ENCODE data around the gene RAB25.

The RAB25 gene

DNA sequence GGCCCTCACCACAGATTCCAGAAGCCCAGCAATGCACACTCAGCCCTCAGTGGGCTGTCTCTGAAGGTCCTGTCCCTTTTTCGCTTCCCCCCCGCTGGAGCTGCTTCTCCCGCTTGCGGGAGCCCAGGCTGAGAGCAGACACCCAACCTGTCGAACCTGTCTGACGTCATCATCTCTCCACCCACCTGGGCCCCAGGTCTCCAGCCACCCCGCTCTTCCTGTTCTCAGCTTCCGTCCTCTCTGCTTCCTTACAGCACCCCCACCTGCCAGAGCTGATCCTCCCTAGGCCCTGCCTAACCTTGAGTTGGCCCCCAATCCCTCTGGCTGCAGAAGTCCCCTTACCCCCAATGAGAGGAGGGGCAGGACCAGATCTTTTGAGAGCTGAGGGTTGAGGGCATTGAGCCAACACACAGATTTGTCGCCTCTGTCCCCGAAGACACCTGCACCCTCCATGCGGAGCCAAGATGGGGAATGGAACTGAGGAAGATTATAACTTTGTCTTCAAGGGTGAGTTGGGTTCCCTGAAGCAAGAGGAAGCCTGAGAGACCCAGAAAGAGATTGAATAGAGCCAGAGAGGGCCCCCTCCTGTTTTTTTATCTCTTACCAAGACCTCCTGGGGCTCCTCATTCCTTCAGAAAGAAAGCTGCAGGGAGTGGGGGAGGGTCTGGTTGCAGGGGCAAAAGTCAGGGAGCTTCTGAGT is at the start of gene RAB25:
TSS of gene RAB25 (plus strand) at position 224 of the 700 bp plus-strand sequence. CDS start at position 465, 241 bp downstream.
- no peaks in the 10 kb centered on the region; the same call in 1 of the 2 replicates for H3K27me3 ChIP-seq (ENCODE audit: control insufficient read depth, insufficient read depth, low read length)
- peaks cover 19% of the 10 kb centered on the region for H3K36me3 ChIP-seq (ENCODE audit: control insufficient read depth, insufficient read depth, low read length)
- H3K9me3 ChIP-seq (ENCODE audit: control insufficient read depth, insufficient read depth, low read length), result no peaks in the 10 kb centered on the region
- peak within 1 kb of the TSS; percentile 57 for H3K9ac ChIP-seq (ENCODE audit: low read depth, low read length)
- H3K4me1 ChIP-seq (ENCODE audit: control insufficient read depth, insufficient read depth, low read length), result peaks cover 17% of the 10 kb centered on the region
- H3K27ac ChIP-seq (ENCODE audit: low read depth, low read length), result peak within 1 kb of the TSS; percentile 93
- peak within 1 kb of the TSS; percentile 54 for H3K4me3 ChIP-seq (ENCODE audit: low read depth, low read length)

DNA sequence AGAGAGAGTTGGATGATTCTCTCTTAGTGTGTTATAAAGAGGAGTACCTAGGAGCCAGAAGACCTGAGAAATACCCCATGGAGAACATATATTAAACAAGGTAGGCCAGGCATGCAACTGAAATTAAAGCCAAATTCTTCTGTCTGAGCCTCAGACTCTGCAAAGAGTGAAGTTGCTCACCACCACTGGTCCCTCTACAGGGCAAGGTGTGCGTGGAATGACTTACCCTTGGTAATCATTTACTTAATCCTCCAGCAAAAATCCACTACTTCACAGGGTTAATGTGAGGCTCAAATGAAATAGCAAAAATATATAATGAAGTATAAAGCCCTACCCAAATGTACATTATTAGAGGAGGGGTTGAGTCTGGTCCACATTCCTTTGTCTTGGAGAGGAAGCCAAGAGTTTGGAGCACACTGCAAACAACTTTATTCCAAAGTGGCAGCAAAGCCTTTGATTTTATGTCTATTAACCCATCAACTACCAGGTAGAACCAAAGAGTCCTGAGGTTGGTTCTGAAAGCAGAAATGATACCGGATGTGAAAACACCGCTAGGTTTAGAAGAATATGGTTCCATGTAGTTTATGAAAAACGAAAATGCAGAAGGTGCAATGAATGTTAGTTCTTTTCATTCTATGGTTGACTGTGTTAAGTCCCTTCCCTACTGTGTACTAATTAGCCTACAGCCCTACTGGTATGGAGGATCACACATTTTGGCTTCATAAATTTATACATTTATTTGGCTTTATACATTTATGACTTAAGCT is 48.7 kb upstream of the RAB25 start:
- H3K4me1 ChIP-seq (ENCODE audit: control insufficient read depth, insufficient read depth, low read length), result no peaks in the 10 kb centered on the region
- H3K27ac ChIP-seq (ENCODE audit: low read depth, low read length), result no peak overlapping the region
- peaks cover 79% of the 10 kb centered on the region for H3K36me3 ChIP-seq (ENCODE audit: control insufficient read depth, insufficient read depth, low read length)
- H3K9me3 ChIP-seq (ENCODE audit: control insufficient read depth, insufficient read depth, low read length), result no peaks in the 10 kb centered on the region
- no peaks in the 10 kb centered on the region for H3K27me3 ChIP-seq (ENCODE audit: control insufficient read depth, insufficient read depth, low read length)
- no peak overlapping the region for H3K9ac ChIP-seq (ENCODE audit: low read depth, low read length)
- no peak overlapping the region for H3K4me3 ChIP-seq (ENCODE audit: low read depth, low read length)

DNA sequence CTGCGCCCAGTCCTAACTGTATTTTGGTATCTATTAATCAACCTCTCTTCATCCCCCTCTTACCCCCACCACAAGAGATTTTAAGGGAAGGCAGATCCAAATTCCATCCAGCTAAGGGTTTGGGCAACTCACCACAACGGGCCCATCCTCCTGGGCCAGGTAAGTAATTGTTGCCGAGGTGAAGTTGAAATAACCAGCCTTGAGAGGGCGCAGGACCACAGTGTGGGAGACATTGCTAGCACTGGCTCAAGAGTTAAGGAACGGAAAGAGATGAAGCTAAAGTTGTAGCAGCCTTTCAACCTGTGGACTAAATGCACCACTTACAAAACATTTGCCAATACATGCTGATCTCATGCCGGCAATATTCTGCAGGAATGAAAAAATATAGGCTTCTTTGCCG is 46.1 kb upstream of the RAB25 start:
- Histone ChIP-seq H3K27me3 (ENCODE audit: control insufficient read depth, insufficient read depth, low read length) (no peaks in the 10 kb centered on the region), H3K36me3 (ENCODE audit: control insufficient read depth, insufficient read depth, low read length) (peaks cover 79% of the 10 kb centered on the region), H3K4me1 (ENCODE audit: control insufficient read depth, insufficient read depth, low read length) (0 out of 2 replicates have a peak, but pooled peaks cover 3% of the 10 kb centered on the region), H3K27ac (ENCODE audit: low read depth, low read length) (no peak overlapping the region), H3K4me3 (ENCODE audit: low read depth, low read length) (no peak overlapping the region), H3K9ac (ENCODE audit: low read depth, low read length) (no peak overlapping the region), H3K9me3 (ENCODE audit: control insufficient read depth, insufficient read depth, low read length) (no peaks in the 10 kb centered on the region)

DNA sequence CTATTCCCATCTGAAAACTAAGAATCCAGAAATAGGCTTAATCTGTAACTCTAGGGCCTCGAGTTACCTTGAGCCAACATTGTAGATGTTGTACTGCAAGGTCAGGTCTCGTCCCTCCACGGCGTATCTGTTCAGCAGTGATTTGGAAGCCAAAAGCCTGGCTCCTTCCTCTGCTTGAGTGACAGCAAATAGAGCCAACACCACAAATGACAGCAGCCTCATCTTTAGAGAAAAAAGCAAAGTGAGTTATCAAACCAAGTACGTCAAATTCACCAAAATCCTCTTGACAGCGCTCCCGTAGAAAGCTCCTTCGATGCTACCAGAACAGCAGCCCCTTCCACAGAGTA is 41.0 kb upstream of the RAB25 start:
- peak overlapping the region; percentile 96 for H3K4me3 ChIP-seq (ENCODE audit: low read depth, low read length)
- peak overlapping the region; percentile 60 for H3K9ac ChIP-seq (ENCODE audit: low read depth, low read length)
- H3K27ac ChIP-seq (ENCODE audit: low read depth, low read length), result no peak overlapping the region
- H3K27me3 ChIP-seq (ENCODE audit: control insufficient read depth, insufficient read depth, low read length), result peaks cover 4% of the 10 kb centered on the region; the same call in 1 of the 2 replicates
- H3K9me3 ChIP-seq (ENCODE audit: control insufficient read depth, insufficient read depth, low read length), result no peaks in the 10 kb centered on the region
- H3K36me3 ChIP-seq (ENCODE audit: control insufficient read depth, insufficient read depth, low read length), result peaks cover 29% of the 10 kb centered on the region
- peaks cover 8% of the 10 kb centered on the region; the same call in 1 of the 2 replicates for H3K4me1 ChIP-seq (ENCODE audit: control insufficient read depth, insufficient read depth, low read length)

DNA sequence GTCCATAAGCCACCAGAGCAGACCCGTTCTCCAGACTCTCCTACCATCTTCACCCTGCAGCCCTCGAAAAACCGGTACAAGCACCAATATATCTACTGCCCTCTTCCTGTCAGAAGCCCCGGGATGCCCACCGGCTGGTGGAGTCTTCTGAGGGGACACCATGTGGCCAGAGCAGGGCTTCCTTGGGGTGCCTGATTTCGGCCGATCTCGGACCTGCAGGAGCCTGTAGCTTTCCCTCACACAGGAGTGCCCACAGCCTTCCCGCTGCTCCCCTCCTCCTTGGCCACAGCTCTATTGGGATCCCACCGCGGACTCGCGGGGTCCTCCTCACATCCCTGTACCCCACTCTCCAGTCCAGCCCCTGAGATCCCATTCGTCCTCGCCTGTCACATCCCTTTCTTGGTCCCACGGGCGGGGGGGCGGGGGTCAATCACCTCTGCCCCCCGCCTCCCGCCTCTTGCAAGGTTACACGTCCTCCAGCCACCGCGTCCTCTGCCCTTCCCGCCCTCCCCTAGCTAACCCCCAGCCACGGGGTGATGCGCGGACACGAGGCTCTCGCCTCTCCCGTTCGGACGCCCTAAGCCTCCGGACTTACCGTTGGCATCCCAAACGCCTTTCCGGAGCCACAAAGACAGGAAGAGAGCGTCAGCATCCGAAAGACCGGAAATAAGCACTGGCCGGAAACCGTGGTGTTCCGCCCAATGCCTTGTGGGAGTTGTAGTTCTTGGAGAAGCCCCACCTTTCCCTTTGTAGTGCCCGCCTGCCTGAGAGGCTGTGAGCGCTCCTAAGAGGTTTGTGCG is 40.5 kb upstream of the RAB25 start, which contains the start of gene SSR2:
TSS of gene SSR2 (minus strand) at position 659 of the 800 bp plus-strand sequence. CDS start 784 bp downstream, outside the sequence.
- Histone ChIP-seq H3K4me3 (ENCODE audit: low read depth, low read length) (peak within 1 kb of the TSS; percentile 96), H3K9ac (ENCODE audit: low read depth, low read length) (peak within 1 kb of the TSS; percentile 60), H3K4me1 (ENCODE audit: control insufficient read depth, insufficient read depth, low read length) (peaks cover 8% of the 10 kb centered on the region; the same call in 1 of the 2 replicates), H3K27ac (ENCODE audit: low read depth, low read length) (no peak within 1 kb of the TSS), H3K27me3 (ENCODE audit: control insufficient read depth, insufficient read depth, low read length) (peaks cover 4% of the 10 kb centered on the region; the same call in 1 of the 2 replicates), H3K9me3 (ENCODE audit: control insufficient read depth, insufficient read depth, low read length) (no peaks in the 10 kb centered on the region), H3K36me3 (ENCODE audit: control insufficient read depth, insufficient read depth, low read length) (peaks cover 28% of the 10 kb centered on the region)

DNA sequence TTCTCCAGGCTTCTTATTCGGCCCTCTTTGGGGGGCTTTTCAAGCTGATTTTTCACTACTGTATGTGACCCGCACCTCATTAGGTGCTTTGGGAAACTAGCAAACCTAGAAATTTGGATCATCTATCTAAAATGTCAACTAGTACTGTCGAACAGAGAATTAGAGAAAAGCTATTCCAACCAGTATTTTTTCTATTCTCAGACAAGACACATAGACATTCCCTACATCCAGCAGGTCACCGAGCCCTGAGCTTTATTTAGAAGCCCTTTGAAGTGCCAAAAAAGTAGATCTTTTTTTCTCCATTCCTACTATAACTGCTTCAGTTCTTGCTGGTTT is 39.9 kb upstream of the RAB25 start:
- Histone ChIP-seq H3K36me3 (ENCODE audit: control insufficient read depth, insufficient read depth, low read length) (peaks cover 25% of the 10 kb centered on the region), H3K9me3 (ENCODE audit: control insufficient read depth, insufficient read depth, low read length) (no peaks in the 10 kb centered on the region), H3K9ac (ENCODE audit: low read depth, low read length) (no peak overlapping the region), H3K27ac (ENCODE audit: low read depth, low read length) (no peak overlapping the region), H3K4me1 (ENCODE audit: control insufficient read depth, insufficient read depth, low read length) (peaks cover 9% of the 10 kb centered on the region; the same call in 1 of the 2 replicates), H3K4me3 (ENCODE audit: low read depth, low read length) (peak overlapping the region; percentile 96), H3K27me3 (ENCODE audit: control insufficient read depth, insufficient read depth, low read length) (peaks cover 4% of the 10 kb centered on the region; the same call in 1 of the 2 replicates)

DNA sequence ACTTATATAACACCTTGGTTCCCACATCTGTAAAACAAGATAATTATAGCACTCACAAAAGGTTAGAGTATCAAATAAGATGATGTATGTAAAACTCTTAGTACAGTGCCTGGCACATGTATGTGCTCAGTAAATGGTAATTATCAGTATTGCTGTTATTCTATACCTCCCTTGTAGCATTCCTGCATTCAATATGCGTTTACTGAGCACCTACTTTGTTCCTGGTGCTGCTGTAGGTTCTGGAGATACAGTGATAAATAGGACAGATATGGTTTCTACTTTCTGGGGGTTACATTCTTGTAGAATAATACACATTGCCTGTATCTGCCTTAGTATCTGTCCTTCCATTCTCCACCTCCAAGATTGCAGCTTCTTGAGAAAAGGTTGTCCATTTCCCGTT is 39.0 kb upstream of the RAB25 start:
- Histone ChIP-seq H3K9ac (ENCODE audit: low read depth, low read length) (no peak overlapping the region), H3K4me3 (ENCODE audit: low read depth, low read length) (no peak overlapping the region), H3K36me3 (ENCODE audit: control insufficient read depth, insufficient read depth, low read length) (peaks cover 18% of the 10 kb centered on the region), H3K27ac (ENCODE audit: low read depth, low read length) (no peak overlapping the region), H3K9me3 (ENCODE audit: control insufficient read depth, insufficient read depth, low read length) (no peaks in the 10 kb centered on the region), H3K27me3 (ENCODE audit: control insufficient read depth, insufficient read depth, low read length) (peaks cover 4% of the 10 kb centered on the region; the same call in 1 of the 2 replicates), H3K4me1 (ENCODE audit: control insufficient read depth, insufficient read depth, low read length) (peaks cover 10% of the 10 kb centered on the region; the same call in 1 of the 2 replicates)

DNA sequence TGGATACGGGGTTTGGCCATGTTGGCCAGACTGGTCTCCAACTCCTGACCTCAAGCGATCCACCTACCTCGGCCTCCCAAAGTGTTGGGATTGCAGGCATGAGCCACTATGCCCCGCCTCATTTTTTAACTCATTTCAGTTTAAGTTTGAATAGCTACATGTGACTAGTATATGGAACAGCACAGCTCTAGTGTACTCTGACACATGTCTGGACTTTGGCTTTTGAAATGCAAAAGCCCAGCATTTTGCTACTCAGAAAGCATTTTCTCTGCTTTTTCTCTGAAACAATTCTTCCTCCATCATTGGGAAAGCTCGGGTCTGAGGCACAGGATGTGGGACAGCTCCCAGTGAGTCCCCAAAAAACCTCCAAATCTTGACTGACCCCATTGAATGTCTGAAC is 36.2 kb upstream of the RAB25 start:
- H3K4me3 ChIP-seq (ENCODE audit: low read depth, low read length), result no peak overlapping the region
- peaks cover 4% of the 10 kb centered on the region; the same call in 1 of the 2 replicates for H3K27me3 ChIP-seq (ENCODE audit: control insufficient read depth, insufficient read depth, low read length)
- H3K36me3 ChIP-seq (ENCODE audit: control insufficient read depth, insufficient read depth, low read length), result no peaks in the 10 kb centered on the region
- peaks cover 7% of the 10 kb centered on the region; the same call in 1 of the 2 replicates for H3K4me1 ChIP-seq (ENCODE audit: control insufficient read depth, insufficient read depth, low read length)
- H3K9me3 ChIP-seq (ENCODE audit: control insufficient read depth, insufficient read depth, low read length), result no peaks in the 10 kb centered on the region
- H3K9ac ChIP-seq (ENCODE audit: low read depth, low read length), result no peak overlapping the region
- H3K27ac ChIP-seq (ENCODE audit: low read depth, low read length), result no peak overlapping the region

DNA sequence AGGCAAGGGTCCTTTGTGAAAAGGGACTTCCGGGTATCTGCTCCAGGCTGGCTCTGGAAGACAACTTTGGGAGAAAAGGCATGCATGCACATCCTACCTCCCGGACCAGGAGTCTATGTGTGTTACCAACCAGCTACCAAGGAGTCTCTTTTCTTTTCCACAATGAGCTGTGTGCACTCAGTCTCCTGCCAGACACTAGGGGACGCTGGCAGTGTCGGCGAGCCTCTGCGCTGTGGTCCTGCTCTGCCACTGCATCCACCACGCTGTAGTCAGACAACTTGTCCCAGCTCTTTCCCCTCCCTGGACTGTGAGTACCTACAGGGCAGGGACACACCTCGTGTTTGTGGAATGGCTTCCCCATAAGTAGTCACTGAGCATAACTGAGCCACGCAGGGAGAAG is 35.1 kb upstream of the RAB25 start:
- Histone ChIP-seq H3K9me3 (ENCODE audit: control insufficient read depth, insufficient read depth, low read length) (no peaks in the 10 kb centered on the region), H3K4me1 (ENCODE audit: control insufficient read depth, insufficient read depth, low read length) (peaks cover 5% of the 10 kb centered on the region; the same call in 1 of the 2 replicates), H3K27me3 (ENCODE audit: control insufficient read depth, insufficient read depth, low read length) (peaks cover 4% of the 10 kb centered on the region; the same call in 1 of the 2 replicates), H3K4me3 (ENCODE audit: low read depth, low read length) (no peak overlapping the region), H3K27ac (ENCODE audit: low read depth, low read length) (no peak overlapping the region), H3K36me3 (ENCODE audit: control insufficient read depth, insufficient read depth, low read length) (no peaks in the 10 kb centered on the region), H3K9ac (ENCODE audit: low read depth, low read length) (no peak overlapping the region)

DNA sequence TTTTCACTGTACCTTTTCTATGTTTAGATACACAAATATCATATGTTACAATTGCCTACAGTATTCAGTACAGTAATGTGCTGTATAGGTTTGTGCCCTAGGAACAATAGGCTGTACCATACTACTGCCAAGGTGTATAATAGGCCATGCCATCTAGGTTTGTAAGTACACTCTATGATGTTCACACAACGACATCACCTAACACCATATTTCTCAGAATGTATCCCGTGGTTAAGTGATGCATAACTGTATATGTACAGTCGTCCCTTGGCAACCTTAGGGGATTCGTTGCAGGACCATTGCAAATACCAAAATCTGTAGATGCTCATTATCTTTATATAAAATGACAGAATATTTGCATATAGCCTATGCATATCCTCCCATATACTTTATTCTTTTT is 34.4 kb upstream of the RAB25 start:
- Histone ChIP-seq H3K9me3 (ENCODE audit: control insufficient read depth, insufficient read depth, low read length) (no peaks in the 10 kb centered on the region), H3K9ac (ENCODE audit: low read depth, low read length) (no peak overlapping the region), H3K27me3 (ENCODE audit: control insufficient read depth, insufficient read depth, low read length) (peaks cover 4% of the 10 kb centered on the region; the same call in 1 of the 2 replicates), H3K4me1 (ENCODE audit: control insufficient read depth, insufficient read depth, low read length) (0 out of 2 replicates have a peak, but pooled peaks cover 2% of the 10 kb centered on the region), H3K36me3 (ENCODE audit: control insufficient read depth, insufficient read depth, low read length) (no peaks in the 10 kb centered on the region), H3K27ac (ENCODE audit: low read depth, low read length) (no peak overlapping the region), H3K4me3 (ENCODE audit: low read depth, low read length) (no peak overlapping the region)
